ENCODE results near the gene AQP3.
A peak's percentile ranks its signal among the peaks of the same experiment; 100 is the strongest.
"Not testable (repeated sequence)": the region's sequence is repeated elsewhere in the genome, so short reads cannot be mapped to it uniquely, and the experiment has no call there.

Gene AQP3

GRCh38 chr9:33446946-33447798 lies at the start of gene AQP3:
TSS of gene AQP3 (minus strand) at chr9:33447593. CDS start at chr9:33447530, 63 bp downstream.
- no peak within 1 kb of the TSS for H3K27ac ChIP-seq (ENCODE audit: low read depth, low read length)
- peaks cover 23% of the 10 kb centered on the region for H3K4me1 ChIP-seq (ENCODE audit: control insufficient read depth, insufficient read depth, low read length, unreplicated experiment)
- no peaks in the 10 kb centered on the region for H3K27me3 ChIP-seq (ENCODE audit: insufficient read depth, low read length)
- H3K36me3 ChIP-seq (ENCODE audit: insufficient read depth, low read length) = no peaks in the 10 kb centered on the region
- H2AFZ ChIP-seq (ENCODE audit: low read length, unreplicated experiment) = peak within 1 kb of the TSS; percentile 62
- H3K4me3 ChIP-seq (ENCODE audit: low read depth, low read length) = peak within 1 kb of the TSS; percentile 68
- H3K79me2 ChIP-seq (ENCODE audit: control insufficient read depth, insufficient read depth, low read length, unreplicated experiment) = no peaks in the 10 kb centered on the region

GRCh38 chr9:33493819-33494218 lies 46.4 kb upstream of the AQP3 start:
- H3K4me1 ChIP-seq (ENCODE audit: control insufficient read depth, insufficient read depth, low read length, unreplicated experiment); H3K27me3 ChIP-seq (ENCODE audit: insufficient read depth, low read length); H3K27ac ChIP-seq (ENCODE audit: low read depth, low read length); H3K36me3 ChIP-seq (ENCODE audit: insufficient read depth, low read length); H2AFZ ChIP-seq (ENCODE audit: low read length, unreplicated experiment); H3K79me2 ChIP-seq (ENCODE audit: control insufficient read depth, insufficient read depth, low read length, unreplicated experiment); H3K4me3 ChIP-seq (ENCODE audit: low read depth, low read length): not testable (repeated sequence)

GRCh38 chr9:33489066-33489465 lies 41.7 kb upstream of the AQP3 start:
- no peaks in the 10 kb centered on the region for H3K36me3 ChIP-seq (ENCODE audit: insufficient read depth, low read length)
- no peak overlapping the region for H2AFZ ChIP-seq (ENCODE audit: low read length, unreplicated experiment)
- H3K27ac ChIP-seq (ENCODE audit: low read depth, low read length) = no peak overlapping the region
- no peak overlapping the region for H3K4me3 ChIP-seq (ENCODE audit: low read depth, low read length)
- no peaks in the 10 kb centered on the region for H3K4me1 ChIP-seq (ENCODE audit: control insufficient read depth, insufficient read depth, low read length, unreplicated experiment)
- no peaks in the 10 kb centered on the region for H3K27me3 ChIP-seq (ENCODE audit: insufficient read depth, low read length)
- H3K79me2 ChIP-seq (ENCODE audit: control insufficient read depth, insufficient read depth, low read length, unreplicated experiment) = no peaks in the 10 kb centered on the region

GRCh38 chr9:33485312-33485711 lies 37.9 kb upstream of the AQP3 start:
- H3K4me3 ChIP-seq (ENCODE audit: low read depth, low read length); H3K79me2 ChIP-seq (ENCODE audit: control insufficient read depth, insufficient read depth, low read length, unreplicated experiment); H2AFZ ChIP-seq (ENCODE audit: low read length, unreplicated experiment); H3K27me3 ChIP-seq (ENCODE audit: insufficient read depth, low read length); H3K36me3 ChIP-seq (ENCODE audit: insufficient read depth, low read length); H3K27ac ChIP-seq (ENCODE audit: low read depth, low read length); H3K4me1 ChIP-seq (ENCODE audit: control insufficient read depth, insufficient read depth, low read length, unreplicated experiment): not testable (repeated sequence)

GRCh38 chr9:33480976-33481375 lies 33.6 kb upstream of the AQP3 start:
- Histone ChIP-seq H3K27ac (ENCODE audit: low read depth, low read length) (no peak overlapping the region), H3K27me3 (ENCODE audit: insufficient read depth, low read length) (no peaks in the 10 kb centered on the region), H2AFZ (ENCODE audit: low read length, unreplicated experiment) (no peak overlapping the region), H3K4me1 (ENCODE audit: control insufficient read depth, insufficient read depth, low read length, unreplicated experiment) (no peaks in the 10 kb centered on the region), H3K79me2 (ENCODE audit: control insufficient read depth, insufficient read depth, low read length, unreplicated experiment) (no peaks in the 10 kb centered on the region), H3K36me3 (ENCODE audit: insufficient read depth, low read length) (no peaks in the 10 kb centered on the region), H3K4me3 (ENCODE audit: low read depth, low read length) (no peak overlapping the region)

- H3K79me2 ChIP-seq (ENCODE audit: control insufficient read depth, insufficient read depth, low read length, unreplicated experiment) = no peaks in the 10 kb centered on the region
- no peak overlapping the region for H3K4me3 ChIP-seq (ENCODE audit: low read depth, low read length)
- H2AFZ ChIP-seq (ENCODE audit: low read length, unreplicated experiment) = no peak overlapping the region
- no peaks in the 10 kb centered on the region for H3K4me1 ChIP-seq (ENCODE audit: control insufficient read depth, insufficient read depth, low read length, unreplicated experiment)
- no peaks in the 10 kb centered on the region for H3K27me3 ChIP-seq (ENCODE audit: insufficient read depth, low read length)
- H3K27ac ChIP-seq (ENCODE audit: low read depth, low read length) = no peak overlapping the region
- H3K36me3 ChIP-seq (ENCODE audit: insufficient read depth, low read length) = no peaks in the 10 kb centered on the region
These were observed 32.7 kb upstream of the AQP3 start for GRCh38 chr9:33480106-33480505.

- Histone ChIP-seq H3K4me3 (ENCODE audit: low read depth, low read length) (no peak overlapping the region), H3K4me1 (ENCODE audit: control insufficient read depth, insufficient read depth, low read length, unreplicated experiment) (peaks cover 14% of the 10 kb centered on the region), H3K27ac (ENCODE audit: low read depth, low read length) (no peak overlapping the region), H3K36me3 (ENCODE audit: insufficient read depth, low read length) (peaks cover 1% of the 10 kb centered on the region; the same call in 1 of the 2 replicates), H2AFZ (ENCODE audit: low read length, unreplicated experiment) (no peak overlapping the region), H3K27me3 (ENCODE audit: insufficient read depth, low read length) (no peaks in the 10 kb centered on the region), H3K79me2 (ENCODE audit: control insufficient read depth, insufficient read depth, low read length, unreplicated experiment) (peaks cover 22% of the 10 kb centered on the region)
These were observed 29.1 kb upstream of the AQP3 start for GRCh38 chr9:33476503-33476902.

GRCh38 chr9:33475357-33475756 lies 28.0 kb upstream of the AQP3 start:
- Histone ChIP-seq H2AFZ (ENCODE audit: low read length, unreplicated experiment) (no peak overlapping the region), H3K27ac (ENCODE audit: low read depth, low read length) (no peak overlapping the region), H3K36me3 (ENCODE audit: insufficient read depth, low read length) (peaks cover 6% of the 10 kb centered on the region; the same call in 1 of the 2 replicates), H3K79me2 (ENCODE audit: control insufficient read depth, insufficient read depth, low read length, unreplicated experiment) (peaks cover 27% of the 10 kb centered on the region), H3K4me3 (ENCODE audit: low read depth, low read length) (no peak overlapping the region), H3K27me3 (ENCODE audit: insufficient read depth, low read length) (no peaks in the 10 kb centered on the region), H3K4me1 (ENCODE audit: control insufficient read depth, insufficient read depth, low read length, unreplicated experiment) (peaks cover 18% of the 10 kb centered on the region)

GRCh38 chr9:33473643-33474352 lies 26.4 kb upstream of the AQP3 start, which contains the start of gene NOL6:
TSS of gene NOL6 (minus strand) at chr9:33473924. CDS start at chr9:33473842, 82 bp downstream.
- peak within 1 kb of the TSS; percentile 42 for H2AFZ ChIP-seq (ENCODE audit: low read length, unreplicated experiment)
- H3K79me2 ChIP-seq (ENCODE audit: control insufficient read depth, insufficient read depth, low read length, unreplicated experiment) = peaks cover 27% of the 10 kb centered on the region
- peaks cover 6% of the 10 kb centered on the region for H3K36me3 ChIP-seq (ENCODE audit: insufficient read depth, low read length)
- peaks cover 18% of the 10 kb centered on the region for H3K4me1 ChIP-seq (ENCODE audit: control insufficient read depth, insufficient read depth, low read length, unreplicated experiment)
- H3K27ac ChIP-seq (ENCODE audit: low read depth, low read length) = peak within 1 kb of the TSS; percentile 39
- peak within 1 kb of the TSS; percentile 90 for H3K4me3 ChIP-seq (ENCODE audit: low read depth, low read length)
- H3K27me3 ChIP-seq (ENCODE audit: insufficient read depth, low read length) = no peaks in the 10 kb centered on the region

- H3K79me2 ChIP-seq (ENCODE audit: control insufficient read depth, insufficient read depth, low read length, unreplicated experiment) = peaks cover 27% of the 10 kb centered on the region
- peaks cover 6% of the 10 kb centered on the region for H3K36me3 ChIP-seq (ENCODE audit: insufficient read depth, low read length)
- peak overlapping the region; percentile 90 for H3K4me3 ChIP-seq (ENCODE audit: low read depth, low read length)
- H3K27me3 ChIP-seq (ENCODE audit: insufficient read depth, low read length) = no peaks in the 10 kb centered on the region
- H2AFZ ChIP-seq (ENCODE audit: low read length, unreplicated experiment) = peak overlapping the region; percentile 42
- H3K4me1 ChIP-seq (ENCODE audit: control insufficient read depth, insufficient read depth, low read length, unreplicated experiment) = peaks cover 18% of the 10 kb centered on the region
- no peak overlapping the region for H3K27ac ChIP-seq (ENCODE audit: low read depth, low read length)
These were observed 25.7 kb upstream of the AQP3 start for GRCh38 chr9:33472881-33473615.
